Tibial nerve (tissue), 3 donors: ENCODE measurements around the gene SETX.

ENCODE experiments used
- CTCF ChIP-seq, 5 experiments: fragments of 200-600 bp in 3 of 5; fragments of 450-650 bp in 2 of 5; sonication (generic) in 3 of 5; IDR thresholded peaks; one replicate each; pipeline ENCODE4 v1.5.1; 2016 to 2019; ENCODE audit warnings: antibody characterized with exemption in 5 of 5, mild to moderate bottlenecking in 3 of 5, moderate library complexity in 2 of 5
- POLR2A ChIP-seq, 2 donors: fragments of 450-650 bp; IDR thresholded peaks; one replicate each; pipeline ENCODE4 v1.6.1; 2017; ENCODE audit warnings: antibody characterized with exemption in 2 of 2, mild to moderate bottlenecking in 2 of 2, moderate library complexity in 2 of 2

GRCh38 chr9:132301521-132301920 is 53.3 kb downstream of the SETX start:
- TF ChIP-seq CTCF (IDR thresholded peaks at IDR 0.05) (no peak), POLR2A (IDR thresholded peaks at IDR 0.05) (no peak)
